Left hindlimb (tissue), 1 donor: ENCODE results near the gene GLB1L3.
A peak's percentile ranks its signal among the peaks of the same experiment; 100 is the strongest.
"Not testable (repeated sequence)": the region's sequence is repeated elsewhere in the genome, so short reads cannot be mapped to it uniquely, and the experiment has no call there.

Experiments used
- DNase-seq: peaks from one replicate; pipeline ENCODE4 v3.0.0-alpha.2; 2018

Gene GLB1L3

GRCh38 chr11:134317103-134317502 lies 40.9 kb downstream of the GLB1L3 start:
- no peak for DNase-seq

DNA sequence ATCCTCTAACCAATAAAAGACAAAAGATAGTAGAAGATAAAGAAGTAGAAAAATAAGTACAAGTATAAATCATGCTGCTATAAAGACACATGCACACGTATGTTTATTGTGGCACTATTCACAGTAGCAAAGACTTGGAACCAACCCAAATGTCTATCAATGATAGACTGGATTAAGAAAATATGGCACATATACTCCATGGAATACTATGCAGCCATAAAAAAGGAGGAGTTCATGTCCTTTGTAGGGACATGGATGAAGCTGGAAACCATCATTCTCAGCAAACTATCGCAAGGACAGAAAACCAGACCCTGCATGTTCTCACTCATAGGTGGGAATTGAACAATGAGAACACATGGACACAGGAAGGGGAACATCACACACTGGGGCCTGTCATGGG lies 45.2 kb downstream of the GLB1L3 start:
- DNase-seq: not testable (repeated sequence)

DNA sequence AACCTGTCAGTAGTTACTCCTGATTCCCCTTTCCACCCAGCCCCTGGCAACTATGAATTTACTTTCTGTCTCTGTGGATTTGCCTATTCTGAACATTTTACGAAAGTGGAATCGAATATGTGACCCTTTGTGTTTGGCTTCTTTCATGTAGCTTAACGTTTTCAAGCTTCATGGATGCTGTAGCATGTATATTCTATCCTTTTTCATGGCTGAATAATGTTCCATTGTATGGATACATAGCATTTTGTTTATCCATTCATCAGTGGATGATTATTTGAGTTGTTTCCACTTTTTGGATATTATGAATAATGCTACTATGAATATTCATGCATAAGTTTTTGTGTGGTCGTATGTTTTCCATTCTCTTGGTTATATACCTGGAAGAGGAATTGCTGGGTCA lies 46.4 kb downstream of the GLB1L3 start:
- DNase-seq: no peak

DNA sequence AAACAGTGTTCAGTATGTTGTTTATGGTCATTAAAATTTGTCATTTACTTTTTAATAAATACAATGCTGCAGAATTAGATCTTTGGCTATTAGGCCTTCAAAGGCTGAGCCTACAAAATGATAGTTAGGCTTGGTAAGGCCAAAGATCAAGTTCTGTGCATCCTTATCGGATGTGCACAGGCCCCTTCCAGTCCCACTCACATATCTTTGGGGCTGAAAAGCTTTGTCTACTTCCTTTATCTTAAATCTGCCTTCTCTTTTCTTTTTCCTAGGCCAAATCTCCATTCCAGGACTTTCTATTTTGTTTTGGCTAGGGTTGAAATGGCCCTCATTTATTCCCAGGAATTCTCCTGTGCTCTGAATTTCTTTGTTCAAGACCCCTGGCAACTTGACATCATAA lies 52.3 kb downstream of the GLB1L3 start:
- DNase-seq: no peak

DNA sequence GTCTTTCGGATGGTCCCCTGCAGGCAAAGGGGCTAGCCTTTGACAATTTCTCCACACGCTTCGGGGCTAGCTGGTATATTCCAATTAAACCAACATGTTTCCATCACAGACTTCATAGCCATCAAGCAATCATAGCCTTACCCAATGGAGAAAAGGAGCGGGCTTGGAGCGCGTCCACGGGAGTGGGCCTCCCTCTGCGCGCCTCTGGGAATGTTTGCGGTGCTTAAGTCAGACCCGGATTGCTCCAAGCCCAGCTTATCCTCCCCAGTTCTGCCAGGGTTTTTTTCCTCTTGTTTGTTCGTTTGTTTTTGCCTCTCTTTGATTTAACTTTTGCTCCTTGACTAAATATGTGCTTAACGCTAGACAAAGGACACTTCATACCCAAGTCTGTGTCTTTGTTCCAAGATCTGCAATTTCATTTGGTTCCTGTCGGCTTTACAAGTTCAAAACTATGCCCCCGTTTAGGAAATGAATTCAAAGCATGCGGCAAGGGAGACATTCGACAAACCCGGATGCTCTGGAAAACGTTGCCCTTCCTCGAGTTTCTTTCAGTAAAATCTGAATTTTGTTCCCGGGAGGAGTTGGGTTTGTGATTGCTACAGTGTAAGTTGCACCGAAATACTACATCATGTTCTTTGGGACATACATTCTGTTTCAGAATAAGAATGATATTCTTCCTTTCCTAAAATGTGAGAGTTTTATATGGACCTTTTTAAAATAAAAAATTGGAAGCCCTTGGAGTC lies 54.6 kb downstream of the GLB1L3 start:
- no peak for DNase-seq

GRCh38 chr11:134331354-134332188 lies 55.4 kb downstream of the GLB1L3 start, which contains the start of gene GLB1L2:
Gene GLB1L2, plus strand, starts transcription at chr11:134331988. Its CDS starts 74 bp downstream, at chr11:134332062.
- peak; percentile 73 for DNase-seq

- DNase-seq: no peak
These were observed 56.0 kb downstream of the GLB1L3 start for GRCh38 chr11:134332189-134332631.

DNA sequence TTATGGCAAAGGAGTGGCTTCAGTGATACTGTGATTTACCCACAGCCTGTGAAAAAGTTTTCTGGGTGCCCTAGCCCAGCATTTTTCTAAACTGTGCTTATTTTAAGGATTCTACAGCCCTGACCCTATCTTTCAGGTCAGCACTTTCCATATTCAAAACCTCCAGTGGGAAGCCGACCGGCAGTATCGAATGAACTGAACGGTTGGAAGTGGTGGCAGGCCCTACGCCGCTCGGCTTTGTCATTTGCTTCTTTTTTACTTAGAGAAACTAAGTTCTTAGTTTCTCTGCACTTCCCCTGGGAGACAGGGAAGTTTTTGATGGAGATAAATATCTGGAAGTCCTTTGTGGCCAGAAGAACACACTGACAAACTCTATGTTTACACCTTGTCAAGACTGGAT lies 56.6 kb downstream of the GLB1L3 start:
- no peak for DNase-seq

DNA sequence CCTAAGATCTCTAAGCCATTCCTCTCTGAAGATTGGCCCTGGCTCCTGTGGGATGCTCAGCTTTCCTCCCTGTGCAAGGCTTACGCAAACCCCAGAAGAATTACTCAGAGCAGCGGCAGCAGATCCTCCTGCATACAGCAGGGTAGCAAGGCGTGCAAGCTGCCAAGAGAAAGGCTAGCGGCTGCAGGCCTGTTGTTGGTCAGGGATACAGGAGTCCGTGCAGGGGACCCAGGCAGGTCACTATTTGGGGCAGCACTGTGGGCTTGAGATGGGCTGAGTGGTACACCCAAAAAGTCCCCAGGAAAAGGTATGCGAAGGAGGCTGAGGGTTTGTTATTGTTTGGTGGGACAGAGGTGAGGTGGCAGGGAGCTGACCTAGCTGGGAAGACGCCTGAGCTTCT lies 57.1 kb downstream of the GLB1L3 start:
- no peak for DNase-seq

GRCh38 chr11:134333946-134334345 lies 57.8 kb downstream of the GLB1L3 start:
- no peak for DNase-seq

GRCh38 chr11:134334796-134335571 lies 58.8 kb downstream of the GLB1L3 start:
- DNase-seq: no peak

- no peak for DNase-seq
These were observed 60.9 kb downstream of the GLB1L3 start for GRCh38 chr11:134337051-134337450.

GRCh38 chr11:134338068-134338467 lies 61.9 kb downstream of the GLB1L3 start:
- no peak for DNase-seq

- no peak for DNase-seq
These were observed 62.5 kb downstream of the GLB1L3 start for GRCh38 chr11:134338654-134339053.

DNA sequence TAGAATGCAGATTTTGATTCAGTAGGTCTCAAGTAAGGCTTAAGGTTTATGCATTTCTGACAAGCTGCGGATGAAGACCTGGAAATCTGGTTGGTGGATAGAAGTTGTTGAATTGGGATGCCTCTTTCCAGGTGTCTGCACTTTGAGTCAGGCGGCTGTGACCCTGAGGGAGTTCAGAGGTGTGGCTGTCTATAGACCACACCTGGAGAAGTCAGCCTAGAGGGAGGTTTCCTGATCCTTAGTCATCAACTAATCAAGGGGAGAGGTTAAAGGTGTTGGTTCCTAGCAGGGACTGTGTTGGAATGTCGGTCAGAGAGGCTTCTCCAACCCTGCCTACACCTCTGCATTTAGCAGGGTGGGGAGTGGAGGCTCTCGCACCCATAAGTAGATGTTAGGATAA lies 63.6 kb downstream of the GLB1L3 start:
- DNase-seq: no peak

DNA sequence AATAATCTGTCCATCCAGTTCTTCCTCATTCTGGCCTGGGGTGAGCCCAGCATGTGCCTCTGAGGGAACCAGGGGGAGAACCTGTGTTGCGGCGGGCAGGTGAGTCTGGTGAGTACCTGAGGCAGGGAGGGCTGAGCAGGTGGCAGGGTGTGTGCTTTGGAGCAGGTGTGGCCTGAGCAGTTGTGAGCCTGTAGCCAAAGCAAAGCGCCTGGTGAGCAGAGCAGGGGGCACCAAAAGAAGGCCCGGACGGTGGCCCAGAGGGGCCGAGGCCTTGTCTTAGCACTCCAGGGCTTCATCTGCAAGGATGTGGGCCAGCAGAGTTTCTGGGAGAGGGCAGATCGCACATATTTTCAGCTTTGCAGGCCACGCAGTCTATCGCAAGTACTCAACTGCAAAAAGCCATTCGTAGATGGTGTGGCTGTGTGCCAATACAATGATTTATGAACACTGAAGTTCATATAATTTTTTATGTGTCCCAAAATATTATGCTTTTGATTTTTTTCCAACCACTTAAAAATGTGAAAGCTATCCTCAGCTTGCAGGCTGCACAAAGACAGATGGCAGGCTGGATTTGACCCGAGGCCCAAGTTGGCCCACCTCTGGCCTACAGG lies 64.3 kb downstream of the GLB1L3 start:
- no peak for DNase-seq

DNA sequence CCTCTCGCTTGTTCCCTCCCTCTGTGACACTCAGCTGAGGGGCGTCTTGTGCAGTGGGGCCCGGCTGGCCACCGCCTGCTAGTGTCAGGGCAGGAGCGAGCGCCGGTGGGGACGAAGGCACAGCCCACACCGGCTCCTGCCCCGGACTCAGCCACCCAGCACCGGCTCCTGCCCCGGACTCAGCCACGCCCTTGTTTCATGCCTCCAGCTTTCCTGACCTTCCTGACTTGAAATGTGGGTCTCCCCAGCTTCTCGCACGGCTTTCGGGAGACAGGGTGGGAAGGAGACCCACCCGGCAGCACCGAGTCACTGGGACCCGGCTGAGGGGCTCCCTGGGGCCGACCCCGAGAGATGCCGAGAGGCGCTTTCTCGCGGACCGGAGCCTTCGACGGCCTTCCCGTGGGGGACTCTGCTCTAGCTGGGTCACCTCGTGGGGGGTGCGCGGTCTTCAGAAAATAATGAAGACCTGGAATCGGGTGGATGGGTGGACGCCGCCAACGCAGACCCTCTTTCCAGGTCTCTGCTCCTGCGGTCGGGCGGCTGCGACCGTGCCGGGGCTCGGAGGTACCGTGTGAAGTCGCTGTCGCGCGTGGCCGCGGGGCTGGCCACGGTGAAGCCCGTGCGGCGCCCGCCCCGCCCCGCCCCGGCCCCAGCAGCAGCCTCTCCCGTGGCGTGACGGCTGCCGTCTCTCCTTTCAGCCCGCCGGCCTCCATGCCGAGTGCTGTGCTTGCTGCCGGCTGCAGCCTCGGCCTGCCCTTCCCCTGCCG lies 65.8 kb downstream of the GLB1L3 start:
- DNase-seq: no peak

GRCh38 chr11:134342572-134343340 lies 66.6 kb downstream of the GLB1L3 start:
- no peak for DNase-seq

GRCh38 chr11:134343646-134344045 lies 67.5 kb downstream of the GLB1L3 start:
- no peak for DNase-seq

DNA sequence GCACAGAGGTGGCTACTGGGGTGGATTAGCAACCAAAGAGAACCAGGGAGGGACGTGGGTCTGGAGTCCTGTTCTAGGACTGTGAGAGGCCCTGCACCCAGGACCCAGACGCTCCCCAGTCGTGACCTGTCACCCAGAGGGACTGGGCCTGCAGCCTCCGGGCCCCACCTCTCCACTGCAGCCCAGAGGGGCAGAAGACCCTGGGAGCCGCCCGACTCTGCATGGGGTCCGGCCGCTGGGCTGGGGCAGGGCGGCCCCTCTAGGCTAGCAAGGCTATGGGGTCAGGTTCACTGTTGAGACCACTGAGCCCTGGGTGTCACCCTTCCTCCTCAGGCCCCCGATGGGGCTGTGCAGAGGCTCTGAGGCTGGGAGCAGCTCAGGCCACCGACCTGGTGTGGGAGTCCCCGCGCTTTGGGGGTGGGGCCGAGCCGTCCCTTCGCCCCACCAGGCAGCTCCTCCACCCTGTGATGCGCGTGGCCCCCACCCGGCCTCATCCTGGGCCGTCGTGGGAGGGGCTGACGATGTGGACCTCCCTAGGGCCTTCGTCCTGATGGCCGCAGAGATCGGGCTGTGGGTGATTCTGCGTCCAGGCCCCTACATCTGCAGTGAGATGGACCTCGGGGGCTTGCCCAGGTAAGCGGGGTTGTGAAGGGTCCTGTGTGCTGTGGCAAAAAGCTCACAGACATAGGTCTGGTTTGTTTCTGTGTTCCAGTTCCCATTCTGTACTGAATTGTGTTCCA lies 68.5 kb downstream of the GLB1L3 start:
- not testable (repeated sequence) for DNase-seq

DNA sequence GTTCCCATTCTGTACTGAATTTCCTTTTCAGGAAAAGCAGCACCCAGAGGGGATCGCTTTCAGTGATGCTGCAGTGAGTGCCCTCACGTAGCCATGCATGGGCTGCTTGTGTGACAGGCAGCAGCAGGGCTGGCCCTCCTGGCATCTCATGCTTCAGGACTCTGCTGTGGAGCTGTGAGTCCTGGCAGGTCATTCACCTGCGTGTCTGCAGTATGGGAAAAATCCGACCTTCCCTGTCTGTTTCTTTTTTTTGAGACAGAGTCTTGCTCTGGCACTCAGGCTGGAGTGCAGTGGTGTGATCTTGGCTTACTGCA lies 69.0 kb downstream of the GLB1L3 start:
- DNase-seq: no peak
